T-helper 1 cell (primary cell): ENCODE results near the gene RNF183.
A peak's percentile ranks its signal among the peaks of the same experiment; 100 is the strongest.
"Not testable (repeated sequence)": the region's sequence is repeated elsewhere in the genome, so short reads cannot be mapped to it uniquely, and the experiment has no call there.

Experiments used
- DNase-seq, 5 donors: peaks; one replicate each; pipeline ENCODE4 v3.0.0-alpha.2; 2012 to 2020

The RNF183 gene

GRCh38 chr9:113315231-113315630 lies 12.1 kb upstream of the RNF183 start:
- DNase-seq, result no peak

- no peak for DNase-seq
These were observed 10.1 kb upstream of the RNF183 start for GRCh38 chr9:113313261-113313660.

- DNase-seq, result no peak
These were observed 8.8 kb upstream of the RNF183 start for GRCh38 chr9:113311961-113312360.

- DNase-seq, result no peak
These were observed 7.4 kb upstream of the RNF183 start for GRCh38 chr9:113310538-113310937.

GRCh38 chr9:113309204-113309813 lies 6.1 kb upstream of the RNF183 start:
- peak in 1 of 5 donors; percentile 36 for DNase-seq

- DNase-seq, result no peak
These were observed 4.3 kb upstream of the RNF183 start for GRCh38 chr9:113307396-113307975.

GRCh38 chr9:113306566-113306965 lies 3.4 kb upstream of the RNF183 start:
- no peak for DNase-seq

GRCh38 chr9:113301548-113301947 lies 1.6 kb downstream of the RNF183 start:
- no peak for DNase-seq

GRCh38 chr9:113299800-113300292 lies 3.3 kb downstream of the RNF183 start:
- no peak for DNase-seq

- DNase-seq, result no peak
These were observed 4.0 kb downstream of the RNF183 start for GRCh38 chr9:113298924-113299770.

- no peak for DNase-seq
These were observed 4.9 kb downstream of the RNF183 start for GRCh38 chr9:113298311-113298710.

- no peak for DNase-seq
These were observed 6.2 kb downstream of the RNF183 start for GRCh38 chr9:113296796-113297558.

- not testable (repeated sequence) for DNase-seq
These were observed 6.9 kb downstream of the RNF183 start for GRCh38 chr9:113296247-113296646.

- DNase-seq, result no peak
These were observed 9.8 kb downstream of the RNF183 start for GRCh38 chr9:113293285-113293878.

- DNase-seq, result no peak
These were observed 13.0 kb downstream of the RNF183 start for GRCh38 chr9:113290052-113290607.

- DNase-seq, result no peak
These were observed 14.1 kb downstream of the RNF183 start for GRCh38 chr9:113289091-113289490.

GRCh38 chr9:113281356-113281755 lies 21.8 kb downstream of the RNF183 start:
- no peak for DNase-seq

GRCh38 chr9:113278840-113279239 lies 24.3 kb downstream of the RNF183 start:
- no peak for DNase-seq

- peak; percentile 88 to 96 (median 93) for DNase-seq
These were observed 27.7 kb downstream of the RNF183 start, which contains the start of the genes CDC26 and PRPF4 for GRCh38 chr9:113275157-113276131. Gene CDC26, minus strand, starts transcription at chr9:113275572. Its CDS starts 3,065 bp downstream, at chr9:113272507. Gene PRPF4, plus strand, starts transcription at chr9:113275658. Its CDS starts 86 bp downstream, at chr9:113275744.

GRCh38 chr9:113274474-113275156 lies 28.6 kb downstream of the RNF183 start:
- peak in 2 of 5 donors; percentile 28 to 66 for DNase-seq
